Lower lobe of right lung (tissue), 2 donors: ENCODE data around the gene ATXN7L1. TPM values are rescaled to one million over a fixed set of nuclear protein-coding genes. Genes with fewer than 3 reads are reported as not detected.

Experiments used
- ATAC-seq, 2 donors: fragments of 200-7000 bp; cut with Tn5 transposase; one replicate each; pipeline ENCODE4 v1.9.1; 2020 to 2022; ENCODE audit warnings: mild to moderate bottlenecking in 2 of 2, moderate library complexity in 2 of 2
- DNase-seq: peaks from one replicate; pipeline ENCODE4 v3.0.0-alpha.2; 2020
- H3K27ac ChIP-seq: fragments of 200-600 bp; one replicate; pipeline ENCODE4 v1.8.0; 2022
- H3K27me3 ChIP-seq: fragments of 200-600 bp; one replicate; pipeline ENCODE4 v1.8.0; 2022; ENCODE audit warnings: low read depth
- H3K36me3 ChIP-seq: fragments of 200-600 bp; one replicate; pipeline ENCODE4 v1.8.0; 2022; ENCODE audit warnings: mild to moderate bottlenecking
- H3K4me1 ChIP-seq: fragments of 200-600 bp; one replicate; pipeline ENCODE4 v1.8.0; 2022
- H3K4me3 ChIP-seq: fragments of 200-600 bp; one replicate; pipeline ENCODE4 v1.8.0; 2022; ENCODE audit warnings: mild to moderate bottlenecking
- H3K9me3 ChIP-seq: fragments of 200-600 bp; one replicate; pipeline ENCODE4 v1.8.0; 2022
- intact Hi-C: fragments of 100-400 bp; cut with DNase I; formaldehyde crosslinking; loops from one replicate; pipeline ENCODE4 v1.11.0; 2022
- total RNA-seq: library from RNA; stranded (reverse); fragmentation: NEBNext Ultra II Directional; extraction: Animal tissue kit (Norgen Biotek cat#: 25700); gene quantifications from one replicate; pipeline ENCODE4 v1.2.1, GENCODE V29; 2021
- TF ChIP-seq, protein P1 (sequence below): fragments of 200-600 bp; IDR thresholded peaks from one replicate; pipeline ENCODE4 v1.8.0; 2022; ENCODE audit warnings: antibody characterized with exemption, mild to moderate bottlenecking
- donor health status: DM: no; HTN: yes; CAD: no; lungs with severe emphysema.

Gene ATXN7L1
- total RNA-seq, 1 donor from 2014 or later: 17.7 TPM

DNA sequence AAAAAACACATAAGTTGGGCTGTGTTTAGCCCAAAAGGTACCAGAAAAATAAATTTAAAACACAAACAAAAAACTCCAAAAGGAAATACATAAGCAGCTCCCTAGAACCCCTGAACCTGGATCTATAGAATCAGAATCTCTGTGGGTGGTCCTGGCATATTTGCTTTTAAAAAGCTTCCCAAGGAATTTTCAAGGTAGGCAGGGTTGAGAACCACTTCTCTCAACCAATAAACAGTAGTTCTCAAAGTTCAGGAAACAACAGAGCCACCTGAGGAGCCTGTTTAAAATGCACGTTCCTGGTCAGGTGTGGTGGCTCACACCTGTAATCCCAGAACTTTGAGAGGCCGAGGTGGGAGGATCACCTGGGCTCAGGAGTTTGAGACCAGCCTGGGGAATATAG, 12.5 kb downstream of the ATXN7L1 start:
- H3K27ac ChIP-seq: no peak overlapping the region
- TF ChIP-seq, protein P1, sequence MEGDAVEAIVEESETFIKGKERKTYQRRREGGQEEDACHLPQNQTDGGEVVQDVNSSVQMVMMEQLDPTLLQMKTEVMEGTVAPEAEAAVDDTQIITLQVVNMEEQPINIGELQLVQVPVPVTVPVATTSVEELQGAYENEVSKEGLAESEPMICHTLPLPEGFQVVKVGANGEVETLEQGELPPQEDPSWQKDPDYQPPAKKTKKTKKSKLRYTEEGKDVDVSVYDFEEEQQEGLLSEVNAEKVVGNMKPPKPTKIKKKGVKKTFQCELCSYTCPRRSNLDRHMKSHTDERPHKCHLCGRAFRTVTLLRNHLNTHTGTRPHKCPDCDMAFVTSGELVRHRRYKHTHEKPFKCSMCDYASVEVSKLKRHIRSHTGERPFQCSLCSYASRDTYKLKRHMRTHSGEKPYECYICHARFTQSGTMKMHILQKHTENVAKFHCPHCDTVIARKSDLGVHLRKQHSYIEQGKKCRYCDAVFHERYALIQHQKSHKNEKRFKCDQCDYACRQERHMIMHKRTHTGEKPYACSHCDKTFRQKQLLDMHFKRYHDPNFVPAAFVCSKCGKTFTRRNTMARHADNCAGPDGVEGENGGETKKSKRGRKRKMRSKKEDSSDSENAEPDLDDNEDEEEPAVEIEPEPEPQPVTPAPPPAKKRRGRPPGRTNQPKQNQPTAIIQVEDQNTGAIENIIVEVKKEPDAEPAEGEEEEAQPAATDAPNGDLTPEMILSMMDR: no peak
- no peak for ATAC-seq
- H3K27me3 ChIP-seq: no peaks in the 10 kb centered on the region
- no peak for DNase-seq
- H3K4me3 ChIP-seq: no peak overlapping the region
- intact Hi-C loops: no loop called here
- peaks cover 6% of the 10 kb centered on the region for H3K36me3 ChIP-seq
- no peaks in the 10 kb centered on the region for H3K9me3 ChIP-seq
- H3K4me1 ChIP-seq: no peaks in the 10 kb centered on the region

DNA sequence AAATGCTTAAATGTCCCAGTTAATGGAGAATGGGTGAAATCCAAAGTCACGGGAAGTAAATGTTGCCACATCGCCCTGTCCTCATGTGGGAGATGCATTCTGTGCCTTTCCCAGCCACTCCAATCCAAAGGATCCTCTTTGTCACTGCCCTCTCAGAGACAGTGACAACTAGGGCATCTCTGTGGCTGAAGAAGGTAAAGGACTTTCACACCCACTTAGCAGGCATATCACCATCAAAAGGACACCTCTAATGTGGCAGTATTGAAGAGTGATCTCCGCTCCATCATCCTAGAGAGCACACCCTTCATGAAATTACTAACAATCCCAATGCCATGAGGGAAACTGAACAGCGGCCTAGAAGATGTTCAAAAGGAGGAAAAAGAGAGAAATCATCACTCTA, 13.6 kb downstream of the ATXN7L1 start:
- TF ChIP-seq, protein P1: no peak

DNA sequence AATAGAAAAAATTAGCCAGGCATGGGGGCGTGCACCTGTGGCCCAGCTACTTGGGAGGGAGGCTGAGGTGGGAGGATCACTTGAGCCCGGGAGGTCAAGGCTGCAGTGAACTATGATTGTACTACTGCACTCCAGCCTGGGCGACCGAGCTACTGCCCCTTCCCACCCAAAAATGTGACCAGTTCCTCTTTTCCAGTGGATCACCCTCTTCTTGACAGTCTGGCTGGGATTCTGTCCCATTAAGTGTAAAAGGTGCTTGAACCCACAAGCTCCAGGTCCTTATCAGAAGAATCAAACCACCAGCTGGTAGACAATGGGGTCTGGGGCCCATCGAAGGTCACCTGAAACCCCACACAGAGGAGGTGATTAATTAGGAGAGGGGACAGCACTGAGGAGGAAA, 14.1 kb downstream of the ATXN7L1 start:
- ATAC-seq: no peak
- TF ChIP-seq, protein P1: no peak

More for the DNA sequence above, 13.6 kb downstream of the ATXN7L1 start:
- Histone ChIP-seq H3K27ac (no peak overlapping the region), H3K36me3 (peaks cover 6% of the 10 kb centered on the region), H3K27me3 (no peaks in the 10 kb centered on the region), H3K9me3 (no peaks in the 10 kb centered on the region), H3K4me3 (no peak overlapping the region), H3K4me1 (no peaks in the 10 kb centered on the region)
- DNase-seq: no peak
- intact Hi-C loops: no loop called here
- ATAC-seq: no peak

DNA sequence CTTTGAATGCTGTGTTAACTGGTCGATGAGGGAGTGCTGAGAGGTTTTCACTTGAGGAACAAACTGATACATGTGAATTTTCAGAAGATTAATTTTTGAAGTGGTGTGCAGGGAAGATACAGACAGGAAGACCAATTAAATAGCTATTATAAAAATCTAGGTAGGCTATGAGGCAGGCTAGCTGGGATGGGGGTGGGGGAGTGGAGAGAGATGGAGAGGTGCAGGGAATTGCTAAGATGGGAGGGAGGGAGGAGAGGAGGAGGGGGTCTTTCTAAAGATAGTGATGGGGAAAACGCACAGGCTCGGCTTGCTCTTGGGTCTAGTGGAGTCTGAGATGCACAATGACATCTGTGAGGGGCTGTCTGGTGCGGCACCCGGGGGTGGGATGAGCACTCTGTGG, 15.2 kb downstream of the ATXN7L1 start:
- TF ChIP-seq, protein P1: no peak
- Histone ChIP-seq H3K4me3 (no peak overlapping the region), H3K9me3 (no peaks in the 10 kb centered on the region), H3K4me1 (peaks cover 5% of the 10 kb centered on the region), H3K27me3 (no peaks in the 10 kb centered on the region), H3K27ac (no peak overlapping the region), H3K36me3 (no peaks in the 10 kb centered on the region)
- ATAC-seq (no peak), DNase-seq (no peak)
- intact Hi-C loops: no loop called here

More for the DNA sequence above, 14.1 kb downstream of the ATXN7L1 start:
- Histone ChIP-seq H3K27me3 (no peaks in the 10 kb centered on the region), H3K36me3 (peaks cover under 1% of the 10 kb centered on the region), H3K9me3 (no peaks in the 10 kb centered on the region), H3K4me1 (peaks cover 2% of the 10 kb centered on the region), H3K4me3 (no peak overlapping the region), H3K27ac (no peak overlapping the region)
- intact Hi-C loops: no loop called here
- no peak for DNase-seq

DNA sequence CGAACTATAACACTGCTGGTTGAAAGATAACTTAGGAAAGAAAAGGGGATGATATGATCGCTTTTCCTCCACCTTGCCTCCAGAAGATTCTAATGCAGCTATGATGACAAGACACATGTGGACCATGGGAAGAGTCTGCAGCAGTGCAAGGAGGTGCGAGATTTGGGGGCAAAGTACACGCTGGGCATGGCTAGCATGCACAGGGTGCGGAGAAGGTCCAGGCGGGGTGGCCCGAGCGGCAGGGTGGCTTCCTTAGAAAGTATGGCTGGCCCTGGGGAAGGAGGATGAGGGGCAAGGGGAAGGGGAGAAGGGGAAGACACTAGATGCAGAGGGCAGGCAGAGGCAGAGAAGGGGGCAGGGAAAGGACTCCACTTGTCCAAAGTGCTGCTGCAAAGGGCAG, 15.6 kb downstream of the ATXN7L1 start:
- Histone ChIP-seq H3K9me3 (no peaks in the 10 kb centered on the region), H3K27ac (no peak overlapping the region), H3K4me1 (peaks cover 5% of the 10 kb centered on the region), H3K27me3 (no peaks in the 10 kb centered on the region), H3K36me3 (no peaks in the 10 kb centered on the region), H3K4me3 (no peak overlapping the region)
- ATAC-seq (no peak), DNase-seq (no peak)
- intact Hi-C loops: no loop called here
- TF ChIP-seq, protein P1: no peak
